IPS-NIHi7 (cell line): ENCODE measurements around the gene PACS2.
"Not testable (repeated sequence)": the region's sequence is repeated elsewhere in the genome, so short reads cannot be mapped to it uniquely, and the experiment has no call there.

Experiments
- DNase-seq: peaks from one replicate; pipeline ENCODE4 v3.0.0; 2012; ENCODE audit warnings: mixed read lengths; ENCODE audit errors: extremely low spot score

The PACS2 gene

GRCh38 chr14:105313381-105314286, 914 bp upstream of the PACS2 start:
- DNase-seq: no peak

- no peak for DNase-seq
Observed at GRCh38 chr14:105315211-105315721, 718 bp downstream of the PACS2 start.

- no peak for DNase-seq
Observed at GRCh38 chr14:105315941-105316576, 1.5 kb downstream of the PACS2 start.

GRCh38 chr14:105316577-105316941, 2.0 kb downstream of the PACS2 start:
- no peak for DNase-seq

GRCh38 chr14:105316968-105317510, 2.5 kb downstream of the PACS2 start:
- no peak for DNase-seq

GRCh38 chr14:105317546-105317945, 3.0 kb downstream of the PACS2 start:
- DNase-seq: no peak

DNA sequence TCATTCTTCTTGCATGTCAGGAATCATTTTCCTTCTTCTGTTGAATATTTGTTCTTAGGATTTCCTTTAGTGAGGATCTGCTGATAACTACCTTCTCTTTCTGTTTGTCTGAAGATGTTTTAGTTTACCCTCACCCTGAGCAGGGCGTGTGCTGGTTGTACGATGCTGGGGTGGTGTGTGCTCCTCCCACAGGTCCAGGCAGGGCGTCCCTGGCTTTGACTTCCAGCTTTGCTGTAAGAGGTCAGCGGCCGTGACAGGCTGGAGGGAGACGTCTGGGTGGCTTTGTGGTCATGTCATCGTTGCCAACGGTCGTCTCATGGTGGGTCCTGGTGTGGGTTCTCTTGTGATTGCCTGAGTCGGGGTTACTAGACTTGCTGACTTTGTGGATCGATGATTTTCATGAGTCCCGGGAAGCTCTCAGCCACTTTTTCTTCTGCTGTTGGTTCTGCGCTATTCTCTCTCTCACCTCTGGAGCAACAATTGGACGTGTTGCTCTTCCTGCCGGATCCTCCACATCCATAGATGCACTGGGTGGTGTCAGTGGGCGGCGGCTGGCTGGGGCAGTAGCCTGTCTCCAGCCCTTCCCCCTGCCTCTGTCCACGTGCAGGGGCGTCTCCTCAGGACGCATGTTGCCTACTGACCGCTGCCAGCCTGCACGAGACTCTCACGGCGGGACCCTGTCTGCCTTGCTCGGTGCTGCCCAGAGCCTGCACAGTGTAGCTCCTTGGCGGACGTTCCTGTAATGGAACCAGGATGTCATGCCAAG, 8.4 kb downstream of the PACS2 start:
- no peak for DNase-seq

GRCh38 chr14:105323663-105324062, 9.1 kb downstream of the PACS2 start:
- DNase-seq: no peak

DNA sequence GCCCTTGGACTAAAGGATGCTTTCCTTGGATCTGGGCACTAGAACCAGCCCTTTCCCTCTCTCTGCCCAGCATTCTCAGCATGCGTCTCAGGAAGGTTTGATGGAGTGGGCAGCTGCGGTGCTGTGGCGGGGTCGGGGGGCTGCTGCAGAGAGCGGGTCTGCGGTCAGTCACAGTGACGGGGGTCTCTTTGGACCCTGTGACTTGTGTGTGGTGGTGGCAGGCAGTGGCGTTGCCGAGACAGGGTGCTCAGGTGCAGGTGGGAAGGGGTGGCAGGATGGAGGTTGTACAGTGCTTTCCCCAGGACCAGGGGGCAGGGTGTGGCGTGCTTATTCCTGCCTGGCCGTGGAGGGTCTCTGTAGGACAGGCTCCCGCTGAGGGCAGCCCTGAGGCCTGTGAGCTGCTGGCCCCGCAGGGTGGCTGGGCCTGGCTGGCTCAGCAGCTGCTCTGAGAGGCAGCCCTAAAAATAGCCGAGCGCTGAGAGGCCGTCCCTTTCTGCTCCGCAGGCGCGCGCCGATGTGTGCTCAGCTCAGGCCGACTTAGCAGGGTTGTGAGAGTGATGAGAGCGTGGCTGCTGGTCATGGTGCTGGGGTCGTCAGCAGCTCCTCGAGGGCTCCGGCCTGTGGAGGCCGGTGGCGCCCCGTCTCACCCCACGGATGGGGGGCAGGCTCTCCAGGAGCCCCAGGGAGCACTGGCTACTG, 9.7 kb downstream of the PACS2 start:
- DNase-seq: no peak

DNA sequence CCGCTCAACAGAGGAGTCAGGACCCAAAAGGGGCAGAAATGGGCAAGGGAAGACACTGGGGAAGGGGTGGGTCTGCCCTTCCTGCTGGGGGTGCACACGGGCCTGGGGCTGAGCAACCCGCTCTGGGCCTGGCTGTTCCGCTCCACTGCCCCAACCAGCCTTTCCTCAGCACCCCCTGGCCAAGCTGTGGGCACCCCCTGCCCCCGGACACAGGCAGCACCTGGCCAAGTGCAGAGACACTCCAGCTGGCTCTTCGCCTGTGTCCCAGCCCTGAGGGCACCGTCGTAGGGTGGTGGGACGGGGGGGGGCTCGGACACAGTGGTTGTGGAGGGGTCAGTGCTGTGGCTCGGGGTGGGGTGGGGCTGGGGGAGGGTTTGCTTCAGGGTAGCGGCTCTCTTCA, 10.3 kb downstream of the PACS2 start:
- no peak for DNase-seq

GRCh38 chr14:105325303-105325702, 10.8 kb downstream of the PACS2 start:
- no peak for DNase-seq

GRCh38 chr14:105325716-105326567, 11.4 kb downstream of the PACS2 start:
- DNase-seq: no peak

DNA sequence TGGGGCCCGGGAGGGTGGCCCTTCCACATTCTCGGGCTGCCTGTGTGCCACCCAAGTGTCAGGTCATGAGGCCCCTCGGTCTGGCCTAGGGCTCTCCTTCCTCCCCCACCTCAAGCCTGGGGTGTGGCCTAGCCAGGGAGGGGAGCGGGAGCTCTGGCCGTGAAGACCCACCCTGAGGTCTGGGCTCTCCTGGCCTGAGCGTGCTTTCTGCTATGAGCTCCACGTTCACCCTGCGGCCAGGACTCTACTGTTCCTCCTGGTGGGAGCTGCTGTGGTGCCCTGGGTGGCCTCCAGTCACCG, 12.0 kb downstream of the PACS2 start:
- DNase-seq: no peak

- peak; percentile 68 for DNase-seq
Observed at GRCh38 chr14:105326891-105327694, 12.5 kb downstream of the PACS2 start.

- DNase-seq: not testable (repeated sequence)
Observed at GRCh38 chr14:105327695-105328045, 13.1 kb downstream of the PACS2 start.

- DNase-seq: no peak
Observed at GRCh38 chr14:105328070-105328677, 13.6 kb downstream of the PACS2 start.

GRCh38 chr14:105328678-105329390, 14.3 kb downstream of the PACS2 start:
- no peak for DNase-seq

DNA sequence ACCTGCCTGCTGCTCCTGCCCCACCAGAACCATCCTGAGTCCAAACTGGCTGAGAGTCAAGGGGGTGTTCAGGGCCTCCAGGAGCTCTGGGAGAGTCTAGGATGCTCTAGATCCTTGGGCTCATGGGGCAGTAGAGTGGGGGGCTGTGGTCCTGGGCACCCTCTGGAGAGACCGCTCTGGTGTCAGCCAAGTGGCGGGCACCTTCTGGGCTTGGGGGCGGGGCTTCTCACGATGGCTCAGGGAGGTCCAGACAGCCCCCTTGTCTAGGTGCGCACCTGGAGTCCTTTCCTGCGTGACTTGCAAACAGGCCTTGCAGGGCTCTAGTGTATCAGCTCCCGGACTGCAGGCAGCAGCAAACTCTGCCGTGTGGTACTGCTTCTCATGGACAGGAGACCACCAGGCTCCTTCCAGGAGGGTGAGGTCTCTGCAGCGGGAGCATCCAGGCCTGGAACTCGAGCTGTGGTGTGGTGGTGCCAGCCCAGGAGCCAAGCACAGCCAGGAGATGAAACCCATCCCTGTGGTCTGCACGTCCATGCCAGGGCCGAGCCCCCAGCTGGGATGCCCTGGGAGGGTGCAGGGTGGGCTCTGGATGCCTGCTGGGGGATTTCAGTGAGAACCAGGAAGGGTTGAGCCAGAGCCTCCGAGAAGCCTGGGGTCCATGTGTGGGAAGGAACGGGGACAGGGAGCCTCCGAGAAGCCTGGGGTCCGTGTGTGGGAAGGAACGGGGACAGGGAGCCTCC, 15.0 kb downstream of the PACS2 start:
- no peak for DNase-seq
